Stimulated activated CD4-positive, alpha-beta T cell treated with anti-CD3 and anti-CD28 coated beads, Interleukin-12 subunit alpha, Interleukin-12 subunit beta, amount 100 ng/mL, for 24 hours (primary cell): Measurements from ENCODE around the gene RNF126.
A peak's percentile ranks its signal among the peaks of the same experiment; 100 is the strongest.

Experiments
- DNase-seq, 2 experiments: peaks; one replicate each; pipeline ENCODE4 v3.0.0-alpha.2; 2020; ENCODE audit warnings: low read depth in 2 of 2

Gene RNF126

GRCh38 chr19:663682-664117 lies 686 bp upstream of the RNF126 start:
- DNase-seq, result no peak

DNA sequence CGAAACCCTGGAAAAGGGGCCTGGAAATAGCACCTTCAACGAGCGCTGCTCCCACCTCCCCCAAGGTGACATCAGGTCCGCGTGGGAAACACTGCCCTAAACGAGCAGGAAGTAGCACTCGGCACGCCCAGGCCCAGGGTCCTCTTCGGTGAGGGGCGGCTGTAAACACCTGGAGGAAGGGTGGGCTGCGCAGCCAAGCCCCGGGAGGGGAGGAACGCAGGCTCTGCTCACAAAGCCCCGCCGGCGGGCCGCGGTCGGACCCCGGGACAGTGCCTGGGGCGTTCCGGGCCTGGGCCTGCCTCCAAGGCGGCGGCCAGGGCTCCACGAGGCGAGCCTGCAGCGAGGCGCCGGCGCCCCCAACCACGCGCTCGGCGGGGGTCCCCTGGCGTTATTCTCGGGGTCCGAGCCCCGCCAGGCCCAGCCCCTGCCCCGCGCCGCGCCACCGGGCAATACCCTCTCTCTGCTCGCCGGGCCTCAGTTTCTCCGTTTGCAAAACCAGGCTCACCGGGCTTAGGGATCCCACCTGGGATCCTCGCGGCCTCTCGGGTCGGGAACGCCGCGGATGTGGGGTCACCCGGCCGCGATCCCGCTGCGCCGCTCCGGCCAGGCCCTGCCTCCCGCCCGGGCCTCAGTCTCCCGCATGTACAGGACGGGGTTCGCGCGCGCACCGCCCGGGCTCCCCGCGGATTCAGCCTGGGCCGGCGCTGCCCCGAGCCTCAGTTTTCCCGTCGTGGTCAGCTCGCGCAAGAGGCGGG lies 630 bp downstream of the RNF126 start:
- peak; percentile 63 to 64 for DNase-seq

DNA sequence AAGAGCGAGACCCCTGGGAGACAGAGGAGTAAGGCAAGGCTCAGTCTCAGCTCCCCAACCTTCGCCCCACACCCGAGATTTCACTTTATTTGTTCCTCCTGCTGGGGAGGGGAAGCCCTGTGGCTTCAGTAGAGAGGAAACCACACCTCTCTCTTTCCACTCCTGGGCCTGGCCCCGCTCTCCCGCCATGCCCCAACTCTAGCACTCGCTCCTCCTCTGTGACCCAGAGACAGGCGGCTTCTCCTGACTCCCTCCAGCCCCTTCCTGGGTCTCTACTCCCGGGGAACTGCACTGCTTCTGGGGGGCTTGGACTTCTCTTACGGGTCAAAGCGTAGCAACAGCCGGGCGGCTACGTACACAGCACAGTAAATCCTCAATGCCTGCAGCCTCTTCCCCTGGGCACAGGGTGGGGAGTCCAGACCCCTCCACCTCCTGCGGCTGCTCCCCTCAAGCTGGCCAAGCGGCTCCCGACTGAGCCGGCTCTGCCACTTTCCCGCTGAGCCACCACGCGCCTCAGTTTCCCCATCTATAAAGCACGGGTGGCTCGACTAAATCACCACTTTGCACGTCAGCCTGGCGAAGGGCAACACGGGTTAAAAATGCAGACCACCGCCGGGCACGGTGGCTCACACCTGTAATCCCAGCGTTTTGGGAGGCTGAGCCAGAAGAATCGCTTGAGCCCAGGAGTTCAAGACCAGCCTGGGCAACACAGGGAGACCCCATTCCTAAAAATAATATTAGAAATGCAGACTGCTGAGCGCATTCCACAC lies 1.4 kb downstream of the RNF126 start:
- peak in 1 of 2 experiments; percentile 65 for DNase-seq

DNA sequence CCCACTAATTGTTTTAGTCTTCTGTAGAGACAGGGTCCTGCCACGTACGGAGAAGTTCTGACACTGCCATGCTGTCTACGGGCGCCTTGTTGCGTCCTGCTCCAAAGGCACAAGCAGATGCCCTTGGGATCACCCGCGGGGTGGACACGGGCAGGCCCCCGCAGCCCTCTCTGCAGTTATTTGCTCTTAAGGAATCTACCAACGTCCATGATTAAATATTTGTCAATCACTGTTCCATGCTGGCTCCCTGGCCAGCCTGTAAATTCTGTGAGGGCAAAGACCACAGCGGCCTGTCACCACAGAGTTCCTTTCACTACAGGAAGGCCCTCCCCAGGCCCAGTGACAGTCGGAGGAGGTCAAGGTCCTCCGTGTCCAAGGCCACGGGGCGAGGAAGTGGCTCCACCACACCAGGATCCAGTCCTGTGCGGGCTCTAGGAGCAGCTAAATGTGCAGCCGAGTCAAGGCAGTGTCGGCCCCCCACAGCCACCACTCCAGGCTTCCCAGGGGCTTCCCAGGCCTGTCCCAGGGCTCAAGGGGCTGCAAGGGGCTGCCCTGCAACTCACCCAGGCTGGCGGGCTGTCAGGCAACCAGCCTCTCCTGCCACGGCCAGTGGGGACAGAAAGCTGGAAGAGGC lies 2.1 kb downstream of the RNF126 start:
- no peak for DNase-seq

DNA sequence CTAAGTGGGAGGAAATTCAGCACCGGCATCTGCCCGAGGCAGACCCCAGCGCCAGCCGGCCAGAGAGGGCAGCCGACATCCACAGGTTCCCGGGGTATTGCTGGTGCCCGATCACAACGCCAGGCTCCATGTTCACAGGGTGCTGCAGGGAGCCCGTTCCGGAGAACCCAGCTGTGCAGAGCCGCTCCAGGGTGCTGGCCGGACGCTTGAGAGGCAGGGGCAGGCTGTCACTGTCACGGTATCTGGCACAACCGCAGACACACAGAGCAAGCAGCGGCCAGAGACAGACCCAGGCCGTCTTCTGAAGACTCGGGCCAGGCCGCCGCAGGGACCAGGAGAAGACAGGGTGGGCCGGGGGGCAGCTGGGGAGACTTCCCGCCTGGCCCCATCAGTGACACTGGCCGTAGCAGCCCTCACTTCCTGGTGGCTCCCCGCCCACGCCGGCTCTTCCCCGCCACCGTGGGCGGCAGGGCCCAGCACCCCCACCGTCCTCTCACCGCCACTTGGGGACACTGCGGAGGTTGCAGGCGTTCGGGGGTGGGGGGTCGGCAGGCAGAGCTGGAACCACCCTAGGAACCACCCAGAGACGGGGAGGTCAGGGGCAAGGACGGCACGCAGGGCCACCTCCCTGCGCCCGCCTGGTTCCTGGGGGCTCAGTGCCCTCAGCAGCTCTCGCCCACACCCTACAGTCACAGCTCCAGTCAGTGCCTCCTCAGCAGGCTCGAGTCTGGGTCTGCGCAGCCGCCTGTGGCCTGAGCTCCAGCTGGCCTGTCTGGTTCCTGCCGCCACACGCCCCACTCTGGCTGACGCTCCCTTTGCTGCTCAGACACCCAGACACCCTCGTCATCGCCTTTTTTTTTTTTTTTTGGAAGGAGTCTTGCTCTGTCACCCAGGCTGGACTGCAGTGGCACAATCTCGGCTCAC lies 3.8 kb downstream of the RNF126 start:
- no peak for DNase-seq

GRCh38 chr19:658059-658839 lies 4.8 kb downstream of the RNF126 start:
- no peak for DNase-seq

DNA sequence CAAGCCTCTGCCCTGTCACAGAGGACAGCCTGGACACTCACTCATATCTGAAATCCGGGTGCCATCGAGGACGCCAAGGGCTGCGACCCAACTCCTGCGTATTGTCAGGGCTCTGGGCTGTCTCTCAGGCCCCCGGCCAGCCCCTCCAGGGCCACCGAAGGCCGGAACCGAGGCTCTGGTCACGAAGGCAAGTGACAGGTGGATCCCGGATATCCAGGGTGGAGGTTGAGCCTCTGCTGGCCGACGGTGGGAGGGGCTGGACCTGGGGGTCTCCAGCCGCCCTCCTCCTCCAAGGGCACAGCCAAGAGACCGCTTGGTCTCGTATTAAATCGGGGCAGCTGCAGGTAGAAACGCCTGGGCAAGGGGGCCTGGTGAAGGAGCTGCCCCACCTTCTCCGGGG lies 5.4 kb downstream of the RNF126 start:
- no peak for DNase-seq

DNA sequence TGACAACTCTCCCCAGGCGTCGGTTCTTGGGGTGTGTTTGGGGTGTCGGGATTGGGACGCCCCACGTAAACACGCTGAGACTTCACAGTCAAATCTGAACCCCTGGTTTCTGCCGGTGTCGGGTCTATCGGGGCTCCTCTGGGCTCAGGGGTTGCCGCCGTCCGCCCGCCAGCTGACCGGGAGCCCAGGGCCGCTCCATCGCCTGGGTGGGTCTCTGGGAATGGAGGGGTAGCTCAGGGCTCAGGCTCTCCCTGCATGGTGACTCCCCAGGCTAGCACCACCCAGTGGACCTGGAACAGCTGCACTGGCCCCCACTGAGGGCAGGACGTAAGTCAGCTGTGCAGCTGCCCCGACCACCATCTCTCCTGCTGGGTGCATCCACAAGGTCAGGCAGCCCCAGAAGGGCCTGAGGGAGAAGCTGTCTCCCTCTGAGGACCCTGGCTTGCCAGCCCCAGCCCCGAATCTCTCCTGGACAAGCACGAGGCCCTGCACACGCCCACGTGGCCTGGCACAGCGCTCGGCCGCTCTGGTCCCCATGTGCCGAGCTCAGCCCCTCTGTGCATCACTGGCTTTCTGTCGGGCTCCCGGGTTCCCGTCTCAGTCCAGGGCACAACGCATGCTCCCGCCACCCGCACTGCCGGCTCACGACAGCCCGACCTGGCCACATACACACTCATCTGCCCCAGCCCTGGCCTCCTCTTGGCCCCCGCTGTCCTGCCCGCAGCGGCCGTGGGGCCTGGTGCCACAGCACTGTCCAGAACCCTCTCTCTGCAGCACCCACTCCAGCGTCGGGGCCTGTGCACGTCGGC lies 6.1 kb downstream of the RNF126 start:
- DNase-seq, result no peak

- no peak for DNase-seq
These were observed 7.3 kb downstream of the RNF126 start for GRCh38 chr19:655691-656090.

GRCh38 chr19:653425-653824 lies 9.6 kb downstream of the RNF126 start:
- DNase-seq, result no peak

GRCh38 chr19:652467-653389 lies 10.3 kb downstream of the RNF126 start:
- no peak for DNase-seq

DNA sequence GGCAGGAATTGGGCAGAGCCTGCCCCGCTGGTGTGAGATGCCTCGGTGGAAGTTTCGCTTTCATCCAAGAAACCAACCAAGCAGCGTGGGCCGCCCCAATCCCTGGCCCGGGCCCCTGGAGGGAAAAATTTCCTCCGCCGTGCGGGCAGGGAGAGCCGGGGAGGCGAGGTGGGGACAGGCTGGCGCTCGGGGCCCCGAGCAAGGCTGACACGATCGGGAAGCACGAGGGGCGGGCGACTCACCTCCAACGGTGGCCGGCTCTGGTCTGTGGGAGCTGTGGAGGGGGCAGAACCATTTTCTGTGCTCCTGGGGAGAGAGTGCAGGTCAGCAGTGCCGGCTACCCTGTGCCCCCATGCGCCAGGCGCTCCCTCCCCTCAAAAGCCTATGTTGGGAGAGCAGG lies 11.0 kb downstream of the RNF126 start:
- DNase-seq, result no peak

- DNase-seq, result no peak
These were observed 11.7 kb downstream of the RNF126 start for GRCh38 chr19:651114-651818.

DNA sequence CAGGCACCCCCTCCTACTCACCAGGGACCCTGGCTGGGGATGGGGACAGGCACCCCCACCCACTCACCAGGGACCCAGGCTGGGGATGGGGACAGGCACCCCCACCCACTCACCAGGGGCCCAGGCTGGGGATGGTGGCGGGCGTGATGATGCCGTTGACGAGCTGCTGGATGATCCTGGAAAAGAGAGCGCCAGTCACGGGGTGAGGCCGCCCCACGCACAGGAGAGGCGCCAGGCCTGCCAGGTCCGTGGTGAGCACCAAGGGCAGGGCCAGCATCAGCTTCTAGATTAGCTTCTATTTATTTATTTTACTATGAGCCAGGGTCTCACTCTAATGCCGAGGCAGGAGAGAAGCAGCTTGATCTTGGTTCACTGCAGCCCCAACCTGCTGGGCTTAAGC lies 12.9 kb downstream of the RNF126 start:
- no peak for DNase-seq

DNA sequence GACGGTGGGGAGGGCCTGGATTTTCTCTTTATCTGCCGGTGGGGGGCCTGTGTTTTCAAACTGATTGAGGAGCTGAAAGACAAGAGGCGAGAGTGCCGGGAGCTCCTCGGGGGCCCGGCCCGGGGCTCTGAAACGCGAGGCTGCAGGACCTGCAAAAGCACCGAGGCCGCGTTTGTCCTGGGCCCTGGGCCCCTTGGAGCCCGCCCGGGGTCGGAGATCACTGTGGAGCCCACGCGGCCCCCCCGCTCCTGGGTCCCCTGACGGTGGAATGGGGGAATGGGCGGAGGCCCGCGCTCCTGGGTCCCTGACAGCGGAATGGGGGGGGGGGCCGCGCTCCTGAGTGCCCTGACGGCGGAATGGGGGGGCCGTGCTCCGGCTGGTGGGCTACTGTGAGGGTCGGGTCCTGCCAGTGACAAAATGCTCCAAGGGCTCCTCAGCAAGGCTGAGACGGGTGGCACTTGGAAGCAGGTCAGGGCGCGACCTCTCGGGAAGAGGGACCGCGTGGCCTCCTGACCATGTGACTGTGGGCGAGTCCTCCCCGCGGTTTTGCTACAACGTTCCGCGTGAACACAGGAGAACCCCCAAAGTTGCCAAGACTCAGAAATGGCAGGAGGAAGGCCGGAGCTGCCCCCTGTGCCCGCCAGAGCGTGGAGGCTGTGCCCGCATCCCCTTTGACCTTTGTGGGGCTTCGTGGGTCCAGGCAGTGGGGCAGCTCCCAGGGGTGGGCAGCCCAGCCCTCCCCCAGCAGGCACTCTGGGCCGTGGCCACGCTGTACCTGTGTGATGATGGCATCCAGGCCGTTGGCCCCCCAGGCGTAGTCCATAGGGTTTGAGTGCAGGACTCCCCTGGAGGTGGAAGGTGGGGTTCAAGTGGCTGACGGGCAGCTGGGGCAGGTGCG lies 13.9 kb downstream of the RNF126 start:
- no peak for DNase-seq

DNA sequence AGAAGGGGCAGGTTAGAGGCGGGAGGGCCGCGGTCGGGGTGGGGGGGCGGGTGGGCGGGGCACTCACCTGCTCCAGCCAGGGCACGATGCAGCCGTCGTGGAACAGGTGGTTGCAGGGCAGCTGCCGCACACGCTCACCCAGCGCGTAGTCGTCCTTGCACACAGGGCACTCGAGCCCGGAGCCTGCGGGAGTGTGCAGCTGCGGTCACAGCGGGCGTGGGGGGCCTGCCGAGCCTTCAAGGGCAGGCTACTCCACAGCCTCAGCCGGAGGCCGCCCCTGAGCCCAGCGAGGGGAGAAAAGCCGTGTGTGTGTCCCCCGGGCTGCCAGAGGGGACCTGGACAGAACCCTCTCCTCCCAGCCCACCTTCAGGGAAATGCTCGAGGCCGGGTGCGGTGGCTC lies 14.7 kb downstream of the RNF126 start:
- no peak for DNase-seq

- DNase-seq, result no peak
These were observed 15.3 kb downstream of the RNF126 start for GRCh38 chr19:647566-648284.
